Mammary epithelial cell (primary cell): ENCODE measurements around the gene GNA15.

Source experiments
- CTCF ChIP-seq, 2 donors: IDR thresholded peaks in 1 of 2; conservative IDR thresholded peaks in 1 of 2; 2 replicates each; pipeline ENCODE4 v1.5.1; 2011 to 2012; ENCODE audit warnings: inconsistent platforms in 2 of 2, low read length in 2 of 2, mild to moderate bottlenecking in 2 of 2, control low read depth in 1 of 2, low read depth in 1 of 2; ENCODE audit not compliant: insufficient read depth in 1 of 2; ENCODE audit errors: extremely low read depth in 1 of 2
- EZH2 ChIP-seq: IDR thresholded peaks from 2 replicates; pipeline ENCODE4 v1.6.1; 2012; ENCODE audit warnings: low read length, inconsistent platforms, borderline replicate concordance

- TF ChIP-seq CTCF (conservative IDR thresholded peaks at IDR 0.05 in 1 of 2, IDR thresholded peaks at IDR 0.05 in 1 of 2; ENCODE audit: extremely low read depth in 1 of 2, insufficient read depth in 1 of 2, low read depth in 1 of 2, low read length in 2 of 2) (no peak), EZH2 (no peak)
These were observed 60.5 kb downstream of the GNA15 start for GRCh38 chr19:3196064-3196932.
